AG04449 (cell line): ENCODE measurements around the gene ANKS1B.

Source experiments
- CTCF ChIA-PET: fragments of 350-600 bp; formaldehyde crosslinking; extraction: SDS; loops from one replicate; lab custom pipeline; 2021; ENCODE audit warnings: antibody characterized with exemption; lab: Yijun Ruan, JAX
- POLR2A ChIA-PET: fragments of 400-600, 350-600 bp; formaldehyde crosslinking; extraction: SDS; loops from one replicate; lab custom pipeline; 2020; ENCODE audit warnings: antibody characterized with exemption, inconsistent platforms; lab: Yijun Ruan, JAX
- DNase-seq: peaks from one replicate; pipeline ENCODE4 v3.0.0-alpha.2; 2010; ENCODE audit warnings: low read depth, low spot score
- H3K4me3 ChIP-seq: 2 replicates; pipeline ENCODE4 v1.5.1; 2011; ENCODE audit warnings: low read depth, mild to moderate bottlenecking, control low read depth, low read length
- TF ChIP-seq, protein P1 (sequence below): IDR thresholded peaks from one replicate; pipeline ENCODE4 v1.5.1; 2011; ENCODE audit warnings: mild to moderate bottlenecking, moderate library complexity, low read length, control low read depth, inconsistent platforms; ENCODE audit not compliant: insufficient read depth; ENCODE audit errors: missing control alignments

ANKS1B gene

DNA sequence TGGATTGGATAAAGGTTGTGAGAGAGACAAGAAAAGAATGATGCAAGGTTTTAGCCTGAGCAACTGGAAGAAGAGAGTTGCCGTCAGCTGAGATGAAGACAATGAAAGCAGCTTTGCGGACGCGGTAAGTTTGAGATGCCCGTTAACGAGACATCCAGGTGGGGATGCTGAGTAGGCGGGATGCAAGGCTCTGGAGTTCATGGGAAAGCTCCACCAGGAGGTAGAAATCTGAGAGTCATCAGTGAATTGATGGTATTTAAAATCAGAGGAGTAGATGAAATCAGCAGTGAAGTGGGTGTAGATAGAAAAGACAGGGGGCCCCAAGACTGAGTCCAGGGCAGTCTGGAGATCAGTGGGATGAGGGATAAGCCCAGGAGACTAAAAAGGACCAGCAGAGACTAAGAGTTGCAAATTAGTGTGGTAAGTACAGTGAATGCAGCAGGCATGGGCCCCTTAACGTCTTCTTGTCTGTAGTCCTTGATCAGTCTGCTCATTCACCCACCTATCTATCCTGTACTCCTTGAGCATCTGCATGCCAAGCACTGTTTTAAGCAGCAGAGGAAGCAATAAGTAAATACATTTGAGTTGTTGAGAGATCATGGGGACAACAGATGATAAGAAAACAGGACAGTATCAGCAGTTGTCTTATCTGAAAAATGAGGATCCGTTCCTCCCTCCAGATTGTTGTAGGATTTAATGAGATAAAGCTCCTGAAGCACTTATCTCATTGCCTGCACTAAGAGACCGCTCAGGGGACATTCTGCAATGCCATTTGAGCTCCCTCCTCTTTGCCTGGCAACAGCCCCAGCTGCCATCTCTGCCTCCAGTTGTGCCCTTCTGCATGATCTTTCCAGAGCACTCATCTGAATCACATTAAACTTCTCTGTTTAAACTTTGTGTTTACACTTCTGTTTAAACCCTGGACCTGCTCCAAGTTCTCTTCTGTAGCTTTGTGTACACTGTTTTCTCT is 1248.1 kb downstream of the ANKS1B start:
- H3K4me3 ChIP-seq = no peak overlapping the region
- TF ChIP-seq, protein P1, sequence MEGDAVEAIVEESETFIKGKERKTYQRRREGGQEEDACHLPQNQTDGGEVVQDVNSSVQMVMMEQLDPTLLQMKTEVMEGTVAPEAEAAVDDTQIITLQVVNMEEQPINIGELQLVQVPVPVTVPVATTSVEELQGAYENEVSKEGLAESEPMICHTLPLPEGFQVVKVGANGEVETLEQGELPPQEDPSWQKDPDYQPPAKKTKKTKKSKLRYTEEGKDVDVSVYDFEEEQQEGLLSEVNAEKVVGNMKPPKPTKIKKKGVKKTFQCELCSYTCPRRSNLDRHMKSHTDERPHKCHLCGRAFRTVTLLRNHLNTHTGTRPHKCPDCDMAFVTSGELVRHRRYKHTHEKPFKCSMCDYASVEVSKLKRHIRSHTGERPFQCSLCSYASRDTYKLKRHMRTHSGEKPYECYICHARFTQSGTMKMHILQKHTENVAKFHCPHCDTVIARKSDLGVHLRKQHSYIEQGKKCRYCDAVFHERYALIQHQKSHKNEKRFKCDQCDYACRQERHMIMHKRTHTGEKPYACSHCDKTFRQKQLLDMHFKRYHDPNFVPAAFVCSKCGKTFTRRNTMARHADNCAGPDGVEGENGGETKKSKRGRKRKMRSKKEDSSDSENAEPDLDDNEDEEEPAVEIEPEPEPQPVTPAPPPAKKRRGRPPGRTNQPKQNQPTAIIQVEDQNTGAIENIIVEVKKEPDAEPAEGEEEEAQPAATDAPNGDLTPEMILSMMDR = no peak
- ChIA-PET POLR2A (no interaction called here), CTCF (interaction anchor here (1.0 to 2.0 kb wide), 4 partner anchors 8 to 262 kb away, joined by 3 to 9 read pairs (median 4); no protein-coding TSS in a partner anchor)
- no peak for DNase-seq

DNA sequence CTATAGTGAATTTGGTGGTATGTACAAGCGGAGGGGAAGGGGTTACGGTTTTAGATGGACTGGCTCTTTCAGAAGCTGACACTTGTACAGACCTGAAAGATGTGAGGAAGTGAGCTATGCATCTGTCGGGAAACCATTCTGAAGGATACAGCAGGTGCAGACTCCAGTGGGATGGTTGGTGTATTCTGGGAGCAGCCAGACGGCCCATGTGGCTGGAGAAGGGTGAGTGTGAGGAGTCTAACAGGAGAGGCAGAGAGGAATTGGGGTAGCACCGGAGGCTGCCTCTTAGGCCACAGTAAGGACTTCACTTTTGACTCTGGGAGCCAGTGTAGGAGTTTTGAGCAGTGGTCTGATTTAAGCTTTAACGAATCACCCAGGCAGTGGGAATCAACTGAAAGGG is 1248.9 kb downstream of the ANKS1B start:
- ChIA-PET POLR2A (no interaction called here), CTCF (interaction anchor here (1.1 to 2.0 kb wide), 3 partner anchors 9 to 263 kb away, joined by 3 to 9 read pairs (median 4); no protein-coding TSS in a partner anchor)
- DNase-seq = no peak
- TF ChIP-seq, protein P1 = no peak
- H3K4me3 ChIP-seq = no peak overlapping the region

DNA sequence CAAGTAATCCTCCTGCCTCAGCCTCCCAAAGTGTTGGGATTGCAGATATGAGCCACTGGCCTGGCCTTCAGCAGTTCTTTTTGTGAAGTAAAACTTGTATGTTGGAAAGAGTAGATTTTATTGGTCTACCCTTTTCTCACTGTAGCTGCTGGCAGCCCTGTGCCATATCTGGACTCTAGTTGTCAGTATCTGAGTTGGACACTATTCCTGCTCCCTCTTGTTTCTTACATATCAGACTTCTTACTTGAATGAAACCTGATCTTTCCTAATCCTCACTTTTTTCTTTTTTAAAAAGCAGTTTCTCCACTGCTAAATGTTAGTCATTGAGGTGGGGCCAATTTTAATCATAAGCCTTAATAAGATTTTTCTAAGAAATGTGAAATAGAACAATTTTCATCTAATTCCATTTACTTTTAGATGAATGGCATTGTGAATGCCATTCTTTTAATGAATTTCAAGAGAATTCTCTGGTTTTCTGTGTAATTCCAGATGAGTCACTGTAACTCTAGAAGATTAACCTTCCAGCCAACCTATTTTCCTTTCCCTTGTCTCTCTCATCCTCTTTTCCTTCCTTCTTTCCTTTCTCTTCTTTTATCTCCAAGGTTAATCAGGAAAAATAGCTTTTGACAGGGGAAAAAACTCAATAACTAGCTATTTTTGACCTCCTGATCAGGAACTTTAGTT is 1250.9 kb downstream of the ANKS1B start:
- H3K4me3 ChIP-seq = no peak overlapping the region
- no peak for DNase-seq
- ChIA-PET CTCF (interaction anchor here (1.0 to 1.5 kb wide), 5 partner anchors 8 to 265 kb away, joined by 3 to 6 read pairs (median 4); no protein-coding TSS in a partner anchor), POLR2A (no interaction called here)
- TF ChIP-seq, protein P1 = no peak

DNA sequence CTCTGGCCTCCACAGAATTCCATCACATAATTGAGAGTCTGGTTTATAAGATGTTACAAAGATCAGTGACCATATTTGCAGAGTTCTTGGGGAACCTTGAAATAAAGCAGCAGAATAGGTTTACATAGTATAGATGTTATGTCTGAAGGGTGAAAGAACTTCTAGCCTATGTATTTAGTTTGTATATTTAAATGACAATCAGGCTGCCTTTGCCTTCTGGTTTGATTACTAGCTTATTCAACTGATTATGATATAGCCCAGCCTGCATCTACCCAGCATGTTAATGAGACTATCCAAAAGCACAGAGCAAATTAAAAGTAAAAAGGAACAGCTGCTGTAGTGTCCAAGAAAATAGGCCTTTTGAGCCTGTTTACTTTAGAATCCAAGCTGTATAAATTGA is 1254.3 kb downstream of the ANKS1B start:
- no peak overlapping the region for H3K4me3 ChIP-seq
- ChIA-PET CTCF (interaction anchor here (1.4 to 2.9 kb wide), 3 partner anchors 9 to 268 kb away, joined by 3 to 11 read pairs (median 5); no protein-coding TSS in a partner anchor), POLR2A (no interaction called here)
- TF ChIP-seq, protein P1 = no peak
- DNase-seq = no peak

DNA sequence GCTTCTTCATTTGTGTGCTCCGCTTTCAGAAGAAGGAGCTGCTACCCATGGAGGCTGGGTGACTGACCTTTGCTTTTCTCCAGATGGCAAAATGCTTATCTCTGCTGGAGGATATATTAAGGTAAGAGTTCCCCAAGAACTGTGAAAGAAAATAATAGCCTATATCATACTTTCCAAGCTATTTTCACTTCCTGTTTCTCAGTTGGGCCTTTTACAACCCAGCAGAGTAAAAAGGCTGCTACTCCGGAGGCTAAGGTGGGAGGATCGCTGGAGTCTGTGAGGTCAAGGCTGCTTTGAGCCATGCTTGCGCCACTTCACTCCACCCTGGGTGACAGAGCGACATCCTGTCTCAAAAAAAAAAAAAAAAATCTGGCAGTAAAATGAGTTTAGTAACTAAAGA is 1257.5 kb downstream of the ANKS1B start:
- TF ChIP-seq, protein P1 = no peak
- CTCF ChIA-PET = interaction anchor here (1.0 to 4.6 kb wide), 3 partner anchors 9 to 271 kb away, joined by 3 to 28 read pairs (median 3); no protein-coding TSS in a partner anchor
- POLR2A ChIA-PET = no interaction called here
- DNase-seq = no peak
- no peak overlapping the region for H3K4me3 ChIP-seq
